Jurkat, Clone E6-1 (cell line): ENCODE results near the gene TJP1.

Source experiments
- DNase-seq: peaks from one replicate; pipeline ENCODE4 v3.0.0-alpha.2; 2011; ENCODE audit warnings: low read depth, low spot score
- H3K4me3 ChIP-seq: 2 replicates; pipeline ENCODE4 v1.5.1; 2011; ENCODE audit warnings: mild to moderate bottlenecking, low read length, control low read depth, moderate library complexity

Gene TJP1

DNA sequence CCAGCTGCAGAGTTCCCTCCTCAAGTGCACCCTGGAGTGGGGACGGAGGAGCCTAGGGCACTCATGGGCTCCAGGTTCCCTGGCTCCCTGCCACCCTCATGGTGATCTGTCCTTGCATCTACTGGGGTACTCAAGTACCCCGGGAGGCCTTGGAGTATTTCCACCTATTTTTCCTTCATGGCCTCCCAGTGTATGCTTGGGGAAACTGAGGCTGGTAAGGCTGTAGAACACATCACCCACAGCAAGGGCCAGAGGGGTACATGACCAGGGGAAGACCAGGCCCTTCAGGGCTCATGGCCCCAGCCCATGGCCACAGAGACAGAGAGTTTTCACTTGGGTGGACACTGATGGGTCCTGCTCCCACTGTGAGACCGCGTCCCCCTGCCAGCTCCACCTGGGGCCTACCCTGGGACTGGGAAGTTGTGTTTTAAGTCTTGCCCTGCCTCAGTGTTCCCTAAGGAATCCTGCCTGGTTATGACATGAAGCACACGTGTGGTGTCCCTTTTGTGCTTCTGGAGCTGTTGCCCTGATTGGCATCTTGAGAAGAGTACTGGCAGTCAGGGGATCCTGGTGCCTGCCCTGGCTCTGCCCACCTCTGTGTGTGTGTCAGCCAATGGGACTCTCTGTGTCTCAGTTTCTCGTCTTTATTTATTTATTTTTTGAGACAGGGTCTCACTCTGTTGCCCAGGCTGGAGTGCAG lies 132.8 kb downstream of the TJP1 start:
- no peak overlapping the region for H3K4me3 ChIP-seq
- no peak for DNase-seq

GRCh38 chr15:29688506-29689286 lies 133.6 kb downstream of the TJP1 start:
- H3K4me3 ChIP-seq = no peak overlapping the region
- no peak for DNase-seq

DNA sequence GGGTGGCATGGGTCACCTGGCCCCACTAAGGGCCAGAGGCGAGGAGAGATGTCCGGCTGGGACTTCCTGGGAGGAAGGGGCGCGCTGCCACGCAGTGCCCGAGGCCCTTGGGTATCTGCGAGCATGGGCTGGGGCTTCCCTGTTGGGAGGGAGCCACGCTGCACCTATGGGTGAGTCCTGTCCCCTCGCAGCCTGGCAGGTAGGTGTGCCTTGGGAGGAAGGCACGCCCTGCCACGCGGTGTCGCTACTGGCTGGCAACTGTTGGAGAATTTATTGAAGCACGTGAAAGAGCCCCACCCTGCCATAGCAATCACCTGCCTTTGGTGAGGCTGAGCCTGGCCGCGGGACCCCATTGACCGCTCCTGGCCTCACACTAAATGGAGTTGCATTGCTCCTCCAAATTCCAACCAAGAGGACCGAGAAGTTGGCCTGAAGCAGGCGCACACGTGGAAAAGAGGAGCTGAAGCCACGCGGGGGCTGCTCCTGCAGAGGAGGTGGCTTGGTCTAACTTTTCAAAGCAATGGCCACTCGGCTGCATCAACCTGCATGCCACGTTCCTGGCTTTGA lies 134.2 kb downstream of the TJP1 start:
- DNase-seq = no peak
- H3K4me3 ChIP-seq = no peak overlapping the region

DNA sequence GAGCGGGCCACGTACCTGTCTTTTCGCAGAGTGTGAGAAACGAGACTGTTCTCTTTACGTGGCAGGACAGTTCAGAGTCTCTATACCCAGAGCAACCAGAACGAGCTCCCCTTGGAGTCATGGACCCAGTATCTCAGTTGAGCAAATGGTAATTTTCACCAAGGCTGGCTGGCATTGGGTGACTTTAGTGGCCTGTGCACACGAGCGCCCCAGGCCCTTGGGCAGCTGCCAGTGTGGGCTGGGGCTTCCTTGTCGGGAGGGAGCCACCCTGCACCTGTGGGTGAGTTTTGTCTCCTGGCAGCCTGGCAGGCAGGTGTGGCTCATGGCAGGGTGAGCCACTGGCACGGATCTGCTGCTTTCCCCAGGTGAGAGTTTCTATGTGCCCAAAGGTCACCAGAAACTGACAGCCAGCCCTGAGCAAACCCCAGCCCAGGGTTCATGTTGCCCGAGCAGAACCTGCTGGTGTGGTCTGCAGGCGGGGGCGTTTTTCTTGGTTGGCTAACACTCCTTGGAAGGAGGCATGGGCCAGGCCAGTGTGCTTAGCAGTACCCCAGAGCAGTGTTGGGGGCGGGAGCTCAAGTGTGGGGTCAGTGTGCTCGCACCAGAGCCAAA lies 135.0 kb downstream of the TJP1 start:
- no peak overlapping the region for H3K4me3 ChIP-seq
- DNase-seq = no peak

- no peak for DNase-seq
- H3K4me3 ChIP-seq = no peak overlapping the region
Measured at GRCh38 chr15:29686445-29687203, 135.6 kb downstream of the TJP1 start.

DNA sequence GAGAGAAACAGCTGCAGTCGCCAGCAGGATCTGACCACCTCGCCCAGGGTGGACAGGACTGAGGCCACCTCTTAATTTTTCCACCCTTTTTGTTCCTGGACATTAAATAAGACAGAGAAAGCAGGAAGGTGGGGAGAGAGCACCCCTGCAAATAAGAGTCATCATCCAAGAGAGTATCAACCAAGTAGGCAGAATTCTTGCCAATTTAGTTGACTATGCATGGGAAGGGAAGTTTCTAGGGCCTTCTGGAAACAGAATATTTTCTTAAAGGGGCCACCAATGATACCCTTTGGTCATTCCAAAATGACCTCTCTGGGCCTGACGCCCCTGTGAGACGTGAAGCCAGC lies 136.2 kb downstream of the TJP1 start:
- no peak overlapping the region for H3K4me3 ChIP-seq
- no peak for DNase-seq

DNA sequence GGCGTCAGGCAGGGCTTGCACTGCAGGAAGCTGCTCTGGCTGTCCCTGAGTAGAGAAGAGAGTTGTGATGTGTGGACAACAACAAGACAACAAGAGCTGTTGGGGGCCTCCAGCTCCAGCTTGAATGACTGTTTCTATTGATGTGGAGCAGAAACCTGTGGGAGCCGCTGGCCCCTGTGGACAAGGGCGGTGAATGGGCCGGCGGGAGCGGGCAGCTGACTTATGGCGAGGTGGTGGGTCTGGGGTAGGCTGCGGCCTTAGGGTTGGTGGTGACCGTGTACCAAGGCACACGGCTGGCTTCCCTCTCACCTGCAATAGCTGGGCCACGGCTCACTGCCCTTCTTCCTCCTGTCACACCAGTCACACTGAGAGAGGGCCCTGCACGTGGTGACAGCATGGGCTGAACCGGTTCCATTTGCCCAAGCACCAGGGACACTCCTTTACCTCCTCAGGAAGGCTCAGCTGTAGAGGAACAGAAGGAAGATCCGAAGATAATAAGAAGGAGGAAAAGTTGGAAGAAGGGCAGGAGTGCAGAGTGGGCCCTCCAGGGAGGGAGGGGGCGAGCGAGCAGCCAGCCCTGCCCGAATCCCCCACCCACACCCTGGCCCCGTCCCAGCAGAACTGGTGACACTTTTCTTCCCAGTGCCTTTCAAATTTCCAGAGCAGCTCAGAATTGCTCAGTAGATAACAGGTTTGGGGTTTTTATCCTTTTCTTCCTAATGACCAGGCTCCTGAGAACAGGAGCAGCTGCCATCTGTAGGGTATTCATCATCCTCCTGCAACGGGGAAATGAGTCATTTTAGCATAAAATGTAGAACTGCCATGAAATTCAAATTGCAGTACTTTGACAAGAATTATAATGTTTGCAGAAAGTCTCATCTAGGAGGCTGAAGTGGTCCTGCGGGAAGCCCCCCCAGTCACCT lies 136.9 kb downstream of the TJP1 start:
- no peak for DNase-seq
- no peak overlapping the region for H3K4me3 ChIP-seq

GRCh38 chr15:29682781-29683180 lies 139.5 kb downstream of the TJP1 start:
- DNase-seq = no peak
- H3K4me3 ChIP-seq = no peak overlapping the region

DNA sequence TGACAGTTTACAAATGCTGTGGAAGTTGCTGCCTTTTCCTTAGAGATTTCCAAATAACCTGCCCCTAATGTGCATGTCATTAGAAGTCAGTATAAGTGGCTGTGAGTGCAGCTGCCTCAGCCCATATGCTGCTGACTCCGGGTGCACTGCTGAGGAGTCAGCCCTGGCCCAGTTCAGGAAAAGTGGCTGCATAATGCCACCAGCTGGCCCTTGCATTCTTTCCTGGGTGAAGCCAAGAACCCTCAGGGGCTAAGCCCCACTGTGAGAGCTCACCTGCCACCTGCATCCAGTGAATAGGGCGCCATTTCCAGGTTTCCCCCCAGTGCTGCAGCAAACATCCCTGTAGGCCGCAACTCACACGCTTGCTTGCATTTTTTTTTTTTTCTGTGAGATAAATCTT lies 139.9 kb downstream of the TJP1 start:
- no peak overlapping the region for H3K4me3 ChIP-seq
- no peak for DNase-seq

GRCh38 chr15:29681946-29682345 lies 140.3 kb downstream of the TJP1 start:
- H3K4me3 ChIP-seq = no peak overlapping the region
- no peak for DNase-seq

DNA sequence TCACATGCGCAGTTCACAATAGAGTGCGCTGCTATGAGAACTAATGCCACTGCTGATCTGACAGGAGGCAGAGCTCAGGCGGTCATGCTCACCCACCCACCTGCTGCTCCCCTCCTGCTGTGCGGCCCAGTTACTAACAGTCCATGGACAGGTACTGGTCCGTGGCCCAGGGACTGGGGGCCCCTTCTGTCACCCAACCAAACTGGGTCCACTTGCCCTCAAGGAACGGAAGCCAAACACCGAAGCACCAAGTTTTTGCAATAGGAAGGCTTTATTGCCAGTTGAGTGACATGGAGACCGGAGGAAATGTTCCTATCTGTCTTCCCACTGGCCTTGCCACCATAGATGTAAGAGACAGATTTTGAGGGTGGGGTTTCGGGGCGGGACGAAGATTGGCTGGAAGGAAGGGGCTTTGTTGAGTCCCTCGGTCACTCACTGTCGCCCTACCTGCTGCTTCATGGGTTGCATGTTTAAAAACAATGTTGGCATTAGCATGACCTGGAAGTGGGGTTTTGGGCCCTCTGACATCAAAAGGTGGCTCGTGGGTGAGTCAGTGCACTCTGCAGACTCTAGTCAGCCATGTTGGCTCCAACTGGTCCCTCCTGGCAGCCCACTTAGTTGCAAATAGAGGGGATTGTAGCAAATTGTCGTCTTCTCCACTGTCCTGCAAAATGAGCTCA lies 141.0 kb downstream of the TJP1 start:
- no peak overlapping the region for H3K4me3 ChIP-seq
- no peak for DNase-seq

DNA sequence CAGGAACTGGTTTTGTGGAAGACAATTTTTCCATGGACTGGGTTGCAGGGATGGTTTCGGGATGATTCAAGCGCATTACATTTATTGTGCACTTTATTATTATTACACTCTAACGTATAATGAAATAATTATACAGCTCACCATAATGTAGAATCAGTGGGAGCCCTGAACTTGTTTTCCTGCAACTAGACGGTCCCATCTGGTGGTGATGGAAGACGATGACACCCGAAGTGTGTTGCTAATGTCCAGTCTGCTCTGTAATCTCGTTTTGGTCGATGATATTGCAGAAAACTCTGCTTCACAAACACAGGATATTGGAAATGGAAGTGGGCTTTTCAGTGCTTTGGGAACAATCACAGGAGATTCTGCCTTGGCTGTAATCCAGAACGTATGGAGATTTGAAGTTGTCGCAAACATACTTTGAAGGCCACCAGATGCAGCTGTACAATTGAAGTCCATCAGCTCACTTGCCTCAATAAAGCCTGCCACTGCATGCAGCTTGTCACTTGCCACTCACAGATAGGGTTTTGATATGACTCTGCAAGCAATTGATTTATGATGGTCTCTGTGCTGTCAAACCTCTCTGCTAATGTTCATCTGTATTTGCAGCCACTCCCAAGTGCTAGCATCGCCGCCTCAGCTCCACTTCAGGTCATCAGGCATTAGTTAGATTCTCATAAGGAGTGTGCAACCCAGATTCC lies 141.7 kb downstream of the TJP1 start:
- no peak overlapping the region for H3K4me3 ChIP-seq
- no peak for DNase-seq

DNA sequence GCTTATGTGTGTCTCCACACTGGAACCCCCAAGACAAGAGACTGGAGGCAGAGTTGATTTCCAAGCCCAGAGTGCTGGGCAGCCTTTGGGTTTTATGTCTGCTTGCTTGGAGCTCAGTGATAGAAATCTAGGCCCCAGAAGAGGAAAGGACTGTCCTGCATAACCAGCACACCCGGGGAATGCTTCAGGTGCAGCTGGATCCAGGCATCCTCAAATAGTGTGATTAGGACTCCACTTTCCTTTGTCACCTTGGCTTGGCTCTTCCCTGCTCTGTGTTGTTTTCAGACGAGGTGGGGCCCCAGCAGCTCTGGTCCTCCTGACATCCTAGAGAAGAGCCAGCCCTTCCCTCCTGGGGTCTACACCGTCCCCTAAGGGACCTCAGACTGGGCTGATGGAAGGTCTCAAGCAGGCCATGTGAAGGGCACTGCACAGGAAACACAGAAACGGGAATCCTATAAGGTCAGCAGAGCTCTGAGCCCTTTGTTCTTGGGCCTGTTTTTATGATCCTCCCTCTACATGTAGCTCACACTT lies 143.7 kb downstream of the TJP1 start:
- H3K4me3 ChIP-seq = no peak overlapping the region
- DNase-seq = no peak

DNA sequence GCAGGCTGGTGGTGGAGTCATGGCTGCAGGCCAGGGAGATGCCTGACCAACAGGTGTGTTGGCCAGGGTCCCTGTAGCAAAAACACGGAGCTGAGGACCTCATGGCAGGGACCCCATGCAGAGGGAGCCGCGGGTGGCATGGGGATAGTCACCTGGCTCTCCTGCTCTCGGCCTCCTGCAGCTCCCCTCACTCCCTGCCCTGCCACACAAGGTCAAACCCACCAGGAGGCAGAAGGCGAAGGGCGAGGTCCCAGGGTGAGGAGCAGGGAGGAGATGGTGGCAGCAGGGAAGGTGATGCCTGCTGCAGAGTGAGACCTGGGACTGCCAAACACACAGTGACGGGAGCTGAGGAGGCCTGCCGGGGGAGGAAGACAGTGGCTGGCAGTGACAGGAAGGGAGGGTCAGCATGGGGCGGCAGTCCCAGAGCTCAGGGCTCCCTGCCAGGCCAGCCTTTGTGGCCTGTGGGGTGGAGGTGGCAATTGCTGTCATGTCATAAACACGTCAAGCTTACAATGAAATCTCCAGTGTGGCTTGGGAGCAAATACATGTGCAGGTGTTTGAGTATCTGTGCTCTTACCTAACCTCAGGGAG lies 144.3 kb downstream of the TJP1 start:
- DNase-seq = peak; percentile 15
- H3K4me3 ChIP-seq = no peak overlapping the region

GRCh38 chr15:29677455-29677854 lies 144.8 kb downstream of the TJP1 start:
- DNase-seq = no peak
- H3K4me3 ChIP-seq = no peak overlapping the region

GRCh38 chr15:29676961-29677402 lies 145.3 kb downstream of the TJP1 start:
- no peak overlapping the region for H3K4me3 ChIP-seq
- no peak for DNase-seq
